HCT116 (cell line): Measurements from ENCODE around the gene MPIG6B.

Experiments
- CTCF ChIP-seq, 3 experiments: fragments of 200-600 bp in 1 of 3; sonication (generic) in 1 of 3; IDR thresholded peaks in 2 of 3; conservative IDR thresholded peaks in 1 of 3; 2 replicates each; pipeline ENCODE4 v1.5.1; 2012 to 2017; ENCODE audit warnings: low read depth in 2 of 3, low read length in 2 of 3, antibody characterized with exemption in 1 of 3, borderline replicate concordance in 1 of 3, control low read depth in 1 of 3, mild to moderate bottlenecking in 1 of 3, mixed read lengths in 1 of 3, mixed run types in 1 of 3, moderate library complexity in 1 of 3; ENCODE audit not compliant: insufficient read depth in 1 of 3
- EZH2 ChIP-seq: fragments of 200-600 bp; sonication (generic); IDR thresholded peaks from 2 replicates; pipeline ENCODE4 v1.6.1; 2017; ENCODE audit warnings: antibody characterized with exemption, mixed run types
- TCF7L2 ChIP-seq: IDR thresholded peaks from 2 replicates; pipeline ENCODE4 v1.7.0; 2011; ENCODE audit warnings: borderline replicate concordance, inconsistent platforms; ENCODE audit not compliant: insufficient read depth, insufficient read length; ENCODE audit errors: extremely low read depth
- YY1 ChIP-seq: IDR thresholded peaks from 2 replicates; pipeline ENCODE4 v1.6.1; 2011; ENCODE audit warnings: low read length, low read depth, moderate library complexity, mild to moderate bottlenecking; ENCODE audit not compliant: insufficient replicate concordance; ENCODE audit errors: extremely low read depth
- ZFX ChIP-seq: fragments of 450-650 bp; IDR thresholded peaks from 2 replicates; pipeline ENCODE4 v1.6.1; 2017
- TF ChIP-seq, protein P1 (sequence below): IDR thresholded peaks from 2 replicates; pipeline ENCODE4 v1.6.1; 2011; ENCODE audit warnings: mild to moderate bottlenecking, low read length, moderate library complexity; ENCODE audit not compliant: insufficient replicate concordance; ENCODE audit errors: extremely low read depth

DNA sequence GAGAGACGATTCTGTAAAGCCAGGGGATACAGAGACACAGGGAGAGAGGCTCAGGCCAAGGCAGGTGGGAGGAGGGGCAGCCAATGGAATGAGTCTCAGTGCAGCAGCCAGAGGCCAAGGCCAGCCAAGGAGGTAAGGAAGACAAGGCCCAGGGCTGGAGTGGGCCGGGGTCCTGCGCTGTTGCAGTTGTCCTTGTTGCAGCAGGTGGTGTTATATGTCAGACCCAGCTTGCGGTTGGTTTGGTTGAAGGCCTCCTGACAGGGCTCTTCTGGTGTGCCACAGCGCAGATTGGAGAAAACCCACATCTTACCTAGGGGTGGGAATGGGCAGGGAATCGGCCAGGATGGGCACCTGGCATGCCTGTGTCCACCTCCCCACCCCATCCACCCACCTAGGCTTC lies 4.2 kb upstream of the MPIG6B start:
- no peak for TF ChIP-seq CTCF (IDR thresholded peaks at IDR 0.05 in 2 of 3, conservative IDR thresholded peaks at IDR 0.05 in 1 of 3; ENCODE audit: borderline replicate concordance in 1 of 3, insufficient read depth in 1 of 3, low read depth in 2 of 3, low read length in 2 of 3)
- TF ChIP-seq EZH2: no peak
- TF ChIP-seq, protein P1, sequence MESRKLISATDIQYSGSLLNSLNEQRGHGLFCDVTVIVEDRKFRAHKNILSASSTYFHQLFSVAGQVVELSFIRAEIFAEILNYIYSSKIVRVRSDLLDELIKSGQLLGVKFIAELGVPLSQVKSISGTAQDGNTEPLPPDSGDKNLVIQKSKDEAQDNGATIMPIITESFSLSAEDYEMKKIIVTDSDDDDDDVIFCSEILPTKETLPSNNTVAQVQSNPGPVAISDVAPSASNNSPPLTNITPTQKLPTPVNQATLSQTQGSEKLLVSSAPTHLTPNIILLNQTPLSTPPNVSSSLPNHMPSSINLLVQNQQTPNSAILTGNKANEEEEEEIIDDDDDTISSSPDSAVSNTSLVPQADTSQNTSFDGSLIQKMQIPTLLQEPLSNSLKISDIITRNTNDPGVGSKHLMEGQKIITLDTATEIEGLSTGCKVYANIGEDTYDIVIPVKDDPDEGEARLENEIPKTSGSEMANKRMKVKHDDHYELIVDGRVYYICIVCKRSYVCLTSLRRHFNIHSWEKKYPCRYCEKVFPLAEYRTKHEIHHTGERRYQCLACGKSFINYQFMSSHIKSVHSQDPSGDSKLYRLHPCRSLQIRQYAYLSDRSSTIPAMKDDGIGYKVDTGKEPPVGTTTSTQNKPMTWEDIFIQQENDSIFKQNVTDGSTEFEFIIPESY: no peak
- TF ChIP-seq TCF7L2: no peak
- TF ChIP-seq ZFX: no peak
- no peak for TF ChIP-seq YY1
